ENCODE data around the gene NPTX2.

The NPTX2 gene

DNA sequence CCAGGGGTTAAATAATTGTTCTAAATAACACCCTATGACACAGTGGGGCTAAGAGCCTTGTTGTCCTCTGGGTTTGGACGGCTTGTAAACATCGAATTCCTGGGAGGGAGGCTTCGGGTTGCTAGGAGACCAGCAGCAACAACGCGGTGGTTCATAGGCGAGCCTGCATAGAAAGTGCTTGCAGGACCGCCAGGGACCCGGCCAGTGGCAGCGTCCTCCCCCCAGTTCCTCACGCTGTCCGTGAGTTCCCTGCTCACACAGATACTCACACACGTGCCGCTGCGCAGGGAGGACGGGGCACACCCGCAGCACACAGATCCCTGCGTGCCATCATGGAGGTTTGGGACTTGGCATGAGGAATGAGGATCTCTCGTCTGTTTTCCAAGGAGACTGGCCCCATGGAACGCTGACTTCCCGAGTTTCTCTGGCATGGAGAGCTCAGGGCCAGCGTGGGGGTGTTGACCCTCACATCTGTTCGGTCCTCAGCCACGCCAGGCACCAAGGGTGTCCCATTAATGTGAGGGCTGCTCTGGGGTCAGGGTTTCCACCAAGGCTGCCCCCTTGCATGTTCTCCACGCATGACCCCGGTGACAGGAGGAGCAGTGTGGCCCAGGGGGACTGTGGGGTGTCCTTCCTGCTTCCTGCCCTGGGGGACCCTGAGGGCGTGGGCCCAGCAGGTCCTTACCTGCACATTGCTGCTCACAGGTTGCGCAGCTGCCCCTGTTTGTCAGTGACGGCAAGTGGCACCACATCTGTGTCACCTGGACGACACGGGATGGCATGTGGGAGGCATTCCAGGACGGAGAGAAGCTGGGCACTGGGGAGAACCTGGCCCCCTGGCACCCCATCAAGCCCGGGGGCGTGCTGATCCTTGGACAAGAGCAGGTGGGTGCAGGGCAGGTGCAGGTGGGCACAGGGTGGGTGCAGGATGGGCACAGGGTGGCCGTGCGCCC is 9.7 kb downstream of the NPTX2 start:
- H3K9me3 ChIP-seq: peaks cover 0 to 5% (median 0%) of the 10 kb centered on the region in 3 donors
- H3K36me3 ChIP-seq: peaks cover 0 to 8% (median 0%) of the 10 kb centered on the region in 3 donors
- H3K4me1 ChIP-seq: no peaks in the 10 kb centered on the region
- intact Hi-C loops (cut with DNase I; ENCODE audit: low total_unique reads): no loop called here
- peaks cover 0 to 30% of the 10 kb centered on the region in 2 donors for H3K27me3 ChIP-seq
- TF ChIP-seq, protein P1, sequence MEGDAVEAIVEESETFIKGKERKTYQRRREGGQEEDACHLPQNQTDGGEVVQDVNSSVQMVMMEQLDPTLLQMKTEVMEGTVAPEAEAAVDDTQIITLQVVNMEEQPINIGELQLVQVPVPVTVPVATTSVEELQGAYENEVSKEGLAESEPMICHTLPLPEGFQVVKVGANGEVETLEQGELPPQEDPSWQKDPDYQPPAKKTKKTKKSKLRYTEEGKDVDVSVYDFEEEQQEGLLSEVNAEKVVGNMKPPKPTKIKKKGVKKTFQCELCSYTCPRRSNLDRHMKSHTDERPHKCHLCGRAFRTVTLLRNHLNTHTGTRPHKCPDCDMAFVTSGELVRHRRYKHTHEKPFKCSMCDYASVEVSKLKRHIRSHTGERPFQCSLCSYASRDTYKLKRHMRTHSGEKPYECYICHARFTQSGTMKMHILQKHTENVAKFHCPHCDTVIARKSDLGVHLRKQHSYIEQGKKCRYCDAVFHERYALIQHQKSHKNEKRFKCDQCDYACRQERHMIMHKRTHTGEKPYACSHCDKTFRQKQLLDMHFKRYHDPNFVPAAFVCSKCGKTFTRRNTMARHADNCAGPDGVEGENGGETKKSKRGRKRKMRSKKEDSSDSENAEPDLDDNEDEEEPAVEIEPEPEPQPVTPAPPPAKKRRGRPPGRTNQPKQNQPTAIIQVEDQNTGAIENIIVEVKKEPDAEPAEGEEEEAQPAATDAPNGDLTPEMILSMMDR (IDR thresholded peaks at IDR 0.05): no peak
- DNase-seq: no peak
- H3K4me3 ChIP-seq: no peak overlapping the region
- no peak overlapping the region for H3K27ac ChIP-seq

DNA sequence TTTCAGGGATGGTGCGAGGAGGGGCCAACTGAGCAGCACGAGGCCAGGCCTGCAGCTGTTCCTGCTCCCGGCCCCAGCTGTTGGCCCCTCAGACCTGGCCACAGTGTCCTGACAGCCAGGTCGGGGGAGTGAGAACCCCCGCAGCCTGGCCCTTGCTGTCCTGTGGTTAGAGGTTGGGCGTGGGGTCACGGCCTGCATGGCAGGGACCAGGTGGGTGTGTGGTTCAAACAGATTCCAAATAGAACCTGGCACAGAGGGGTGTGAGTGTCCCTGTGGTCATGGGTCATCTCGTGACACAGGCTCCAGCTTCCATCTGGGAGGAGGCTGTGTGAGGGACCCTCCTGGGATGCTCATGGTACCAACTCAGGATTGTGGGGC is 10.3 kb downstream of the NPTX2 start:
- no peak for DNase-seq
- Histone ChIP-seq H3K27me3 (peaks cover 0 to 23% of the 10 kb centered on the region in 2 donors), H3K4me1 (no peaks in the 10 kb centered on the region), H3K36me3 (peaks cover 0 to 8% (median 0%) of the 10 kb centered on the region in 3 donors), H3K9me3 (peaks cover 0 to 6% (median 4%) of the 10 kb centered on the region in 3 donors), H3K4me3 (no peak overlapping the region), H3K27ac (no peak overlapping the region)
- TF ChIP-seq, protein P1 (IDR thresholded peaks at IDR 0.05): no peak
- intact Hi-C loops (cut with DNase I; ENCODE audit: low total_unique reads): no loop called here

DNA sequence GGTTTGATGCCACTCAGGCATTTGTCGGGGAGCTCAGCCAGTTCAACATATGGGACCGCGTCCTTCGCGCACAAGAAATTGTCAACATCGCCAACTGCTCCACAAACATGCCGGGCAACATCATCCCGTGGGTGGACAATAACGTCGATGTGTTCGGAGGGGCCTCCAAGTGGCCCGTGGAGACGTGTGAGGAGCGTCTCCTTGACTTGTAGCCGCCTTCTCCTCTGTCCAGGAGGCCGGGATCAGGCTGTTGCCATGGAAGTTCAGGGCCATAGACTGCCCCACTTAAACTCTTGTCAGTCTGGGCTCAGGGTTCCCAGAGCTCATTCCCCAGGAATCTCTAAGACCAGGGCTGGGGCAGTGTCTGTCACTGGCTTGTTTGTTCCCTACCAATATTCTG is 11.3 kb downstream of the NPTX2 start:
- H3K27ac ChIP-seq: no peak overlapping the region
- H3K27me3 ChIP-seq: peaks cover 0 to 22% of the 10 kb centered on the region in 2 donors
- TF ChIP-seq, protein P1 (IDR thresholded peaks at IDR 0.05): no peak
- H3K9me3 ChIP-seq: peaks cover 0 to 15% (median 7%) of the 10 kb centered on the region in 3 donors
- DNase-seq: no peak
- intact Hi-C loops (cut with DNase I; ENCODE audit: low total_unique reads): no loop called here
- no peak overlapping the region for H3K4me3 ChIP-seq
- H3K4me1 ChIP-seq: no peaks in the 10 kb centered on the region
- H3K36me3 ChIP-seq: peaks cover 0 to 4% (median 0%) of the 10 kb centered on the region in 3 donors

DNA sequence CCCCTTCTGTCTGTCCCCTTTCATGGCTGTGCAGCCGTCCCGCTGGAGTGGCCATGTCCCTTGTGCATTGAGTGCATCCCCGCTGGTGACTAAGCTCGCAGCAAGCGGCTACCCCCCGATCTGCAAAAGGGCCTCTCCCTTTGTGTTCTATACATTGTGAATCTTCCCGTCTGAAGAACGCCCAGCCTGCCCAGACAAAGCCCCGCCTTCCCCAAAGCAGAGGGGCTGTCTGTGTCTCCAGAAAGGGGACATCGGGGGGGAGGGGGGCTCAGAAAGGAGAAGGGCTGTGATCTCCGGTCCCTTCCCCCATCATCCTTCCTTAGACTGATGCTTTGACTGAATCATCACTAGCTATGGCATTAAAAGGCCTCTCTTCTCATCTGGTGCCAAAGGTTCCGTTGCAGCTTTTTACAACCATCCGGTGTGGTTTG is 11.9 kb downstream of the NPTX2 start:
- peaks cover 0 to 4% (median 0%) of the 10 kb centered on the region in 3 donors for H3K36me3 ChIP-seq
- no peak overlapping the region for H3K27ac ChIP-seq
- DNase-seq: no peak
- H3K9me3 ChIP-seq: peaks cover 0 to 15% (median 7%) of the 10 kb centered on the region in 3 donors
- H3K4me3 ChIP-seq: no peak overlapping the region
- peaks cover 0 to 22% of the 10 kb centered on the region in 2 donors for H3K27me3 ChIP-seq
- intact Hi-C loops (cut with DNase I; ENCODE audit: low total_unique reads): no loop called here
- no peaks in the 10 kb centered on the region for H3K4me1 ChIP-seq
- TF ChIP-seq, protein P1 (IDR thresholded peaks at IDR 0.05): no peak

DNA sequence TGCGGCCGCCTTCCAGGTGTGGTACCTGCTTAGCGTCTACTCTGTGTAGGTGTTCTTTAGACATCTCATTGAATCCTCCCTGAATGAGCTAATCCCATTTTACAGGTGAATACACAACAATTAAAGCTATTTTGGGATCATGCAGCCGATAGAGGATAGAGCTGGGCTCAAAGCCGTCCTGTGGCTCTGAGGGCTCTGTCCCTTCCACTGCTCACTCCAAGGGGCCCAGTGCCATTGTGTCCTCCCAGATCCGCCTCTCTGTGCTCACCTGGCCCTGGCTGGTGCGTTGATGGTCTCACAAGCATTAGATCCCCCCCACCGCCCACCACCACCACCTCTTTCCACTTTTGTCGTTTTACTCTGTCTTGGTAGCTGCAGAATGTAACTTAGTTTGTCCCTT is 13.1 kb downstream of the NPTX2 start:
- Histone ChIP-seq H3K27me3 (peaks cover 0 to 22% of the 10 kb centered on the region in 2 donors), H3K4me3 (no peak overlapping the region), H3K9me3 (peaks cover 0 to 15% (median 7%) of the 10 kb centered on the region in 3 donors), H3K27ac (no peak overlapping the region), H3K36me3 (peaks cover 0 to 2% (median 0%) of the 10 kb centered on the region in 3 donors), H3K4me1 (no peaks in the 10 kb centered on the region)
- intact Hi-C loops (cut with DNase I; ENCODE audit: low total_unique reads): no loop called here
- TF ChIP-seq, protein P1 (IDR thresholded peaks at IDR 0.05): no peak
- DNase-seq: no peak

Measured in tibial artery (tissue), 4 donors.